Uterine smooth muscle cell (primary cell): ENCODE measurements around the gene HOXD8. TPM values are rescaled to one million over a fixed set of nuclear protein-coding genes. Genes with fewer than 3 reads are reported as not detected.

Source experiments
- total RNA-seq: library from RNA; depleted of rRNA; stranded (reverse); fragments of >200 nt; gene quantifications from 2 replicates; pipeline ENCODE4 v1.2.3, GENCODE V29; 2014

The HOXD8 gene
- total RNA-seq: 2.4 and 4.4 TPM in 2 replicates

GRCh38 chr2:176128982-176129796, at the start of gene HOXD8:
HOXD8 (plus strand) TSS chr2:176129705; CDS start chr2:176130367, 662 bp downstream.

DNA sequence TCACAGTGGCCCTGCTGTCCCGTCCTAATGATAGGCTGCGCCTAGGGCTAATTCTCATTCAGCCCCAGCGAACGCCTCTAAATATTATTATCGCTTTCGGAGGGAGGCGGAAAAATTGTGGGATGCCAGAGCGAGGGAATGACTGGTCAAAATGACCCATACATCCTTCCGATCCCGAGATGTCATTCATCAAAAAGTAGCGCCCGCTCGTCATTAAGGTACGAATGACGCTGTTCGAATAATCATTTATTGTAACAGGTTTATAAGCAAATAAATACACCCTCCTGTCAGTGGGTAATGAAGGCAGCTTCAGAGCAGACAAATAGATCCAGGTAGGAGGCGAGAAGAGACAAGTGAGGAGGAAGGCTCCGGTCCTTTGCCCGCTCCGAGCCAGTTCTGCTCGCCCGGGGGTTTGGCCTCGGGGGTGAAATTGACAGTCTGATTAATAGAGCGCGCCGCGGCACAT, 45.7 kb upstream of the HOXD8 start, which contains the start of gene EVX2:
TSS of gene EVX2 (minus strand) at position 167 of the 466 bp plus-strand sequence. CDS start 186 bp downstream, outside the sequence.

GRCh38 chr2:176092270-176093144, 37.0 kb upstream of the HOXD8 start, which contains the start of gene HOXD13:
HOXD13 (plus strand) TSS chr2:176092721; CDS start chr2:176092891, 170 bp downstream.

GRCh38 chr2:176099728-176100546, 29.6 kb upstream of the HOXD8 start, which contains the start of gene HOXD12:
HOXD12 (plus strand) TSS chr2:176099795; CDS start chr2:176099802, 7 bp downstream.

DNA sequence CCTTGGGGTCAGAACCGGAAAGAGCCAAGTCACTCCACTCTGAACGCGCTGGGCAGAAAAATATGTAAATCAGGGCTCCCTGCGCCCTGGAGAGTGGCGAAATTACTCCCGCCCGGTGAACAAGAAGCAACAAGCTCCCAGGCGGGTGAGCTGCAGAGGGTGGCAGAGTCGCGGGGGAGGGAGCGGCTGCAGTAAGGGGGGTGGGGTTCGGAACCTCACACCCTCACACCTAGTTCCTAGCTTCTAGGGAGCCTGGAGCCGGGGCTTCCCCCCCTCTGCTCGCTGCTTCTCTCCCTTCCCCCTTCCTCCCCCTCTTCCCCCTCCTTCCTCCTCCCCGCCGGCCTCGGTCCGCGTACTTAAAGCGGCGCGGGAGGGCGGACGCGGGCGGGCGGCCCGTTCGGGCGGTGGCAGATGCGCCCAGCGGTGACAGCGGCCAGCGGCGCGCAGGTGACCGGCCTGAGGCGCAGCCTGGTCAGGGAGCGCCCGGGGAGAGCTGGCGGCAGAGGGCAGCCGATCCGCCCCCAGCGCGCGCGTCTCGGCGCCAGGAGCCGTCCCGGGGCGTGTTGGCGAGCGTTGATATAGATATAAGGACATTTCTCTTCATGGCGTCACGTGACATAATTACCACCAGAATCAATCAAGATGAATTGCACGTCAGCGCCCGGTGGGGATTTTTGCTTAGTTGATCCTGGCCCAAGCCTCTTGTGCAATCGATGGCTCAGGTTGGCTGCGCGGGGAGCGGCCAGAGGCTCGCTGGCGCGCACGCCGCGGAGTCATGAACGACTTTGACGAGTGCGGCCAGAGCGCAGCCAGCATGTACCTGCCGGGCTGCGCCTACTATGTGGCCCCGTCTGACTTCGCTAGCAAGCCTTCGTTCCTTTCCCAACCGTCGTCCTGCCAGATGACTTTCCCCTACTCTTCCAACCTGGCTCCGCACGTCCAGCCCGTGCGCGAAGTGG, 22.6 kb upstream of the HOXD8 start, which contains the start of gene HOXD11:
TSS of gene HOXD11 (plus strand) at position 700 of the 959 bp plus-strand sequence. CDS start at position 776, 76 bp downstream.

DNA sequence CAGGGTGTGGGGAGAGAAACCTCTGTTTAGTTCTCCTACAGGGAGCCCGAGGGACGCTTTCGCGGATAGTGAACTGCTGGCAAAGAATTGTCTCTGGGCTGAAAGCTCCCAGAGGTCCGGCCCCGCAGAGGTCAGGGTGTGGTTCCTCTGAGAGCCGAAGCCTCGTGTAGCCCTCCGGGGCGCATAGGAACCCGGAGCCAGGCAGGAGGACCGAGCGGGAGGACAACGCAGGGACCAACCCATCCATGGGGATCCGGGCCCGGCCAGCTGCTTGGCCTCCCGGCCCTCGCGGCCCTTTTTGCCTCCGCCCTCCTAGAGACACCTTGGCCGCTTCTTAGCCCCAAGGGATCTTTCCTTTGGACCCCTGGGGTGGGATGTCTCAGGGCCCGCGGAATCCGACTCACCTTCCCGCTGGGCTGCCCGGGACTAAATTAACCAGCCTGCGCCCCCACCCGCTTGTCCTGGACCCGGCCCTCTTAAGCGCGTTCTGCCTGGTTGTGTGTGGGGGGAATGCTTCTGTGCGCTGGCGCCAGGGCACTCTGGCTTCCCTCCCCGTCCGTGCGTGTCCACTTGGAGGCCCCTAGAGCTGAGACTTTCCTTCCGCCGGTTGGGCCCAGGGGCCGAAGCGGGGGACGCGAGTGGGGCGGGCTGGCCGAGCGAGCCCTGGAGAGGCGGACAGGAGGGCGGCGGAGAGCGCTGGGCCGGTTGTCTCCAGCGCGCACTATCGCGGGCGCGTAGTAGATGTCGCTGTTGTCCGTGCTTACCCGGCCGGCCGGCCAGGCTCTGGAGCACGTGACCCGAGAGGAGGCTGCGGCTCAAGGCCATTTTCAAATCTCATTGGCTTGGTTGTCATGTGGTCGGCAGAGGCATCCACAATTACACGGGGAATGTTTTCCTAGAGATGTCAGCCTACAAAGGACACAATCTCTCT, 13.4 kb upstream of the HOXD8 start, which contains the start of gene HOXD10:
TSS of gene HOXD10 (plus strand) at position 896 of the 931 bp plus-strand sequence. CDS start 56 bp downstream, outside the sequence.

DNA sequence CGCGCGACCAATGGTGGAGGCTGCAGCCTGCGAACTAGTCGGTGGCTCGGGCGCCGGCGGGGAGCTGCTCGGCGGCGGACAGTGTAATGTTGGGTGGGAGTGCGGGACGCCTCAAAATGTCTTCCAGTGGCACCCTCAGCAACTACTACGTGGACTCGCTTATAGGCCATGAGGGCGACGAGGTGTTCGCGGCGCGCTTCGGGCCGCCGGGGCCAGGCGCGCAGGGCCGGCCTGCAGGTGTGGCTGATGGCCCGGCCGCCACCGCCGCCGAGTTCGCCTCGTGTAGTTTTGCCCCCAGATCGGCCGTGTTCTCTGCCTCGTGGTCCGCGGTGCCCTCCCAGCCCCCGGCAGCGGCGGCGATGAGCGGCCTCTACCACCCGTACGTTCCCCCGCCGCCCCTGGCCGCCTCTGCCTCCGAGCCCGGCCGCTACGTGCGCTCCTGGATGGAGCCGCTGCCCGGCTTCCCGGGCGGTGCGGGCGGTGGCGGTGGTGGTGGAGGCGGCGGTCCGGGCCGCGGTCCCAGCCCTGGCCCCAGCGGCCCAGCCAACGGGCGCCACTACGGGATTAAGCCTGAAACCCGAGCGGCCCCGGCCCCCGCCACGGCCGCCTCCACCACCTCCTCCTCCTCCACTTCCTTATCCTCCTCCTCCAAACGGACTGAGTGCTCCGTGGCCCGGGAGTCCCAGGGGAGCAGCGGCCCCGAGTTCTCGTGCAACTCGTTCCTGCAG, 6.7 kb upstream of the HOXD8 start, which contains the start of gene HOXD9:
TSS of gene HOXD9 (plus strand) at position 37 of the 728 bp plus-strand sequence. CDS start at position 87, 50 bp downstream.

DNA sequence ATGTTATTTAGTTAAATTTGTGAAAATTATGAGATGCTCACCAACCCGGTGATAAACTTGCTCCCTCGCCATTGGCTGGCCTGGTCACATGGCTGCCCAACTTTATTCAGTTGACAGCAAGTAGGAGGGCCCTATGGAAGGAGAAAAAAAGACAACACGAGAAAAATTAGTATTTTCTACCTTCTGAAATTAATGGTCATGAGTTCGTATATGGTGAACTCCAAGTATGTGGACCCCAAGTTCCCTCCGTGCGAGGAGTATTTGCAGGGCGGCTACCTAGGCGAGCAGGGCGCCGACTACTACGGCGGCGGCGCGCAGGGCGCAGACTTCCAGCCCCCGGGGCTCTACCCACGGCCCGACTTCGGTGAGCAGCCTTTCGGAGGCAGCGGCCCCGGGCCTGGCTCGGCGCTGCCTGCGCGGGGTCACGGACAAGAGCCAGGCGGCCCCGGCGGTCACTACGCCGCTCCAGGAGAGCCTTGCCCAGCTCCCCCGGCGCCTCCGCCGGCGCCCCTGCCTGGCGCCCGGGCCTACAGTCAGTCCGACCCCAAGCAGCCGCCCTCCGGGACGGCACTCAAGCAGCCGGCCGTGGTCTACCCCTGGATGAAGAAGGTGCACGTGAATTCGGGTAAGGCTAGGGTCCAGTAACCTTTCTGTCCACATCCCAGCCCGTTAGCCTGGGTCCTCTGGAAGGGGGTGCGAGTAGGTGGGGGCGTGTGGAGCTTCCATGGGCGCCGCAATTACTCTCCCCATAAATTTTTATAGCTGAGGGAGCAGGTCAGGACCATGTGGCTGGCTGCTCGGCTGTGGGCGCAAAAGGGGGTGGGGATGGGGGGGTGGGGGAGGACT, 22.2 kb downstream of the HOXD8 start, which contains the start of gene HOXD4:
TSS of gene HOXD4 (plus strand) at position 109 of the 846 bp plus-strand sequence. CDS start at position 193, 84 bp downstream.

DNA sequence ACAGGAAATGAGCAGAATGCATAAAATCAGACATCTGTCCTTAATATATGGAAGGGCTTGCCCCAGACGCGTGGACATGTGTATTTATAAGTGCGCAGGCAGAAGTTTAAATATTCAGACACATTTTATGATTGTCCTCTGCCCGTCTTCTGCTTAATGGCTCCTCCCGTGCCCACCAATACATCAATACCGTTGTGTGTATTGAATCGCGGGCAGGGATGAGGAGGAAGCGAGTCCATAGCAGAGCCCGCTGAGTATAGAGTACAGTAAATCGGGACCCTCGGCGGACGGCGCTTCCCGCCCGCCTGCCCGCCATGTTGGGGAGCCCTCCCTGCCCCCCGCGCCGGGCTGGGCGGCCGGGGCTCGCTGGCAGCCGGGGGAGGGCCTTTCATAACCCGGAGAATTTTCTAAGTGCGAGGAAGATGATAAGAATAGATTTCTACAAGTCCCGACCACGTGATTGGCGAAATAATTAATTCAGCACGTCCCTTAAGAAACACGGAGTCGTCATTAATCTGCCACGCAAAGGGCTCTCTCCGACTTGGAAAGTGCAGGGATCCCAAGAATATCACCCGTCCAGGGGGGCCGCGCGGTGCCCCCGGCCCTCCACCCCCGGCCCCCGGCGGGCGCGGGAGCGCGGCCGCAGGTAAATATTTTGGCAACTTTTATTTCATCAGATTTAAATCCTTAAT, 27.4 kb downstream of the HOXD8 start, which contains the start of gene HOXD3:
TSS of gene HOXD3 (plus strand) at position 501 of the 692 bp plus-strand sequence. CDS start 11,808 bp downstream, outside the sequence.

Other genes starting within 250 kb of the HOXD8 start
- 51.9 and 61.6 TPM in 2 replicates for gene LNPK, start 127.4 kb upstream of the HOXD8 start, total RNA-seq
- under 0.01 and 0.11 TPM in 2 replicates for gene EVX2, start 45.7 kb upstream of the HOXD8 start, total RNA-seq
- 7.5 and 7.7 TPM in 2 replicates for gene HOXD13, start 37.0 kb upstream of the HOXD8 start, total RNA-seq
- 0.33 and 0.37 TPM in 2 replicates for gene HOXD12, start 29.9 kb upstream of the HOXD8 start, total RNA-seq
- 3.0 and 3.9 TPM in 2 replicates for gene HOXD11, start 22.4 kb upstream of the HOXD8 start, total RNA-seq
- gene HOXD10, start 12.9 kb upstream of the HOXD8 start, total RNA-seq: 2.3 and 4.0 TPM in 2 replicates
- gene HOXD9, start 7.0 kb upstream of the HOXD8 start, total RNA-seq: 0.66 and 0.75 TPM in 2 replicates
- 0.12 and 0.22 TPM in 2 replicates for gene HOXD4, start 21.8 kb downstream of the HOXD8 start, total RNA-seq
- 0.25 and 0.33 TPM in 2 replicates for gene HOXD3, start 27.6 kb downstream of the HOXD8 start, total RNA-seq
- not detected in 2 replicates for gene HOXD1, start 59.0 kb downstream of the HOXD8 start, total RNA-seq
- gene MTX2, start 139.7 kb downstream of the HOXD8 start, total RNA-seq: 25.0 and 28.5 TPM in 2 replicates